ENCODE results near the gene OR5AU1.

Gene OR5AU1

GRCh38 chr14:21155963-21156362 lies at the start of gene OR5AU1:
OR5AU1 (minus strand) TSS chr14:21156063; CDS start chr14:21155872, 191 bp downstream.
- DNase-seq: no peak

GRCh38 chr14:21205026-21205677 lies 49.3 kb upstream of the OR5AU1 start:
- DNase-seq: no peak

- DNase-seq: no peak
Measured at GRCh38 chr14:21204167-21205025, 48.5 kb upstream of the OR5AU1 start.

- no peak for DNase-seq
Measured at GRCh38 chr14:21203470-21204166, 47.8 kb upstream of the OR5AU1 start.

- DNase-seq: no peak
Measured at GRCh38 chr14:21202463-21203358, 46.8 kb upstream of the OR5AU1 start.

- no peak for DNase-seq
Measured at GRCh38 chr14:21201732-21202462, 46.0 kb upstream of the OR5AU1 start.

GRCh38 chr14:21200752-21201461 lies 45.0 kb upstream of the OR5AU1 start:
- no peak for DNase-seq

- no peak for DNase-seq
Measured at GRCh38 chr14:21199611-21200560, 44.0 kb upstream of the OR5AU1 start.

GRCh38 chr14:21197418-21198205 lies 41.7 kb upstream of the OR5AU1 start:
- DNase-seq: no peak

- DNase-seq: no peak
Measured at GRCh38 chr14:21194597-21194996, 38.7 kb upstream of the OR5AU1 start.

- no peak for DNase-seq
Measured at GRCh38 chr14:21192875-21193535, 37.1 kb upstream of the OR5AU1 start.

- DNase-seq: no peak
Measured at GRCh38 chr14:21192447-21192822, 36.6 kb upstream of the OR5AU1 start.

GRCh38 chr14:21191809-21192446 lies 36.1 kb upstream of the OR5AU1 start:
- DNase-seq: peak in 8 of 14 donors; percentile 5 to 45 (median 15)

GRCh38 chr14:21191261-21191808 lies 35.5 kb upstream of the OR5AU1 start:
- DNase-seq: no peak

- DNase-seq: no peak
Measured at GRCh38 chr14:21185491-21185890, 29.6 kb upstream of the OR5AU1 start.

- no peak for DNase-seq
Measured at GRCh38 chr14:21184254-21184653, 28.4 kb upstream of the OR5AU1 start.

- DNase-seq: no peak
Measured at GRCh38 chr14:21182166-21182565, 26.3 kb upstream of the OR5AU1 start.

Measured in C1 segment of cervical spinal cord (tissue), 14 donors.